HFF-Myc (cell line): ENCODE results near the gene MAB21L1.

Experiments used
- DNase-seq: peaks from one replicate; pipeline ENCODE4 v3.0.0-alpha.2; 2011; ENCODE audit warnings: low read depth; ENCODE audit errors: extremely low read depth
- H3K4me3 ChIP-seq: replicated peaks from 2 replicates; pipeline ENCODE4 v1.5.1; 2011; ENCODE audit warnings: low read depth, mild to moderate bottlenecking, control low read depth, low read length
- CTCF ChIP-seq: IDR thresholded peaks from 2 replicates; pipeline ENCODE4 v1.5.1; 2012; ENCODE audit warnings: mild to moderate bottlenecking, low read depth, low read length, control low read depth; ENCODE audit errors: missing control alignments

The MAB21L1 gene

GRCh38 chr13:35448465-35448864 lies 28.0 kb downstream of the MAB21L1 start:
- no peak for TF ChIP-seq CTCF
- no peak for DNase-seq
- no peak overlapping the region for H3K4me3 ChIP-seq
